Heart left ventricle (tissue), 16 donors: ENCODE results near the gene RYR3. TPM values are rescaled to one million over a fixed set of nuclear protein-coding genes. Genes with fewer than 3 reads are reported as not detected.

Experiments used
- ATAC-seq, 4 donors: fragments of 200-7000 bp; cut with Tn5 transposase; one replicate each; pipeline ENCODE4 v1.9.1; 2020 to 2022; ENCODE audit warnings: moderate library complexity in 4 of 4, mild to moderate bottlenecking in 3 of 4, moderate number of reproducible peaks in 1 of 4
- DNase-seq, 5 donors: peaks; one replicate each; pipeline ENCODE4 v3.0.0-alpha.2; 2020
- H3K27ac ChIP-seq, 12 donors: fragments of 200-600 bp; sonication (generic) in 4 of 12; one replicate each; pipeline versions ENCODE4 v1.5.0 to v1.8.0; 2016 to 2022; ENCODE audit warnings: mild to moderate bottlenecking in 2 of 12
- H3K27me3 ChIP-seq, 9 donors: fragments of 200-600 bp; sonication (generic) in 2 of 9; one replicate each; pipeline versions ENCODE4 v1.5.1 to v1.8.0; 2016 to 2022; ENCODE audit warnings: mild to moderate bottlenecking in 3 of 9
- H3K36me3 ChIP-seq, 9 donors: fragments of 200-600 bp; sonication (generic) in 2 of 9; one replicate each; pipeline versions ENCODE4 v1.5.0 to v1.8.0; 2018 to 2022; ENCODE audit warnings: mild to moderate bottlenecking in 2 of 9
- H3K4me1 ChIP-seq, 12 donors: fragments of 200-600 bp; sonication (generic) in 4 of 12; one replicate each; pipeline versions ENCODE4 v1.5.0 to v1.8.0; 2016 to 2022; ENCODE audit warnings: mild to moderate bottlenecking in 3 of 12
- H3K4me3 ChIP-seq, 12 donors: fragments of 200-600 bp; sonication (generic) in 4 of 12; one replicate each; pipeline versions ENCODE4 v1.5.0 to v1.8.0; 2017 to 2022; ENCODE audit warnings: mild to moderate bottlenecking in 9 of 12, moderate library complexity in 4 of 12
- H3K9me3 ChIP-seq, 12 donors: fragments of 200-600 bp; sonication (generic) in 4 of 12; one replicate each; pipeline versions ENCODE4 v1.5.0 to v1.8.0; 2016 to 2022; ENCODE audit warnings: mild to moderate bottlenecking in 1 of 12
- CTCF ChIP-seq, 12 donors: fragments of 200-600 bp; sonication (generic) in 4 of 12; IDR thresholded peaks; one replicate each; pipeline versions ENCODE4 v1.5.0 to v1.8.0; 2018 to 2022; ENCODE audit warnings: antibody characterized with exemption in 12 of 12, mild to moderate bottlenecking in 5 of 12
- POLR2A ChIP-seq, 2 donors: fragments of 450-650 bp; IDR thresholded peaks; one replicate each; pipeline ENCODE4 v1.6.1; 2017; ENCODE audit warnings: antibody characterized with exemption in 2 of 2, mild to moderate bottlenecking in 2 of 2, moderate library complexity in 2 of 2
- WGBS, 4 donors: extraction: QIAGEN DNeasy Blood & Tissue Kit in 2 of 4; methylation state at CpG; one replicate each; pipeline versions ENCODE4 v1.1.5 to v1.1.7; 2013 to 2018; 5-methylcytosine and 5-hydroxymethylcytosine counted together
- intact Hi-C, 10 donors: fragments of 100-400 bp; cut with DNase I; formaldehyde crosslinking; loops; one replicate each; pipeline versions ENCODE4 v1.11.1 to v1.14.2; 2022
- polyA plus RNA-seq, 2 donors: library from polyadenylated mRNA; stranded (reverse); fragments of 200-250 nt; gene quantifications; one replicate each; pipeline ENCODE4 v1.2.3, GENCODE V29; 2013
- total RNA-seq, 9 donors: library from RNA; depleted of rRNA in 2 of 9; stranded (reverse); fragments of >200 nt in 2 of 9; fragmentation: NEBNext Ultra II Directional in 3 of 9; extraction: Animal tissue kit (Norgen Biotek cat#: 25700) in 3 of 9; gene quantifications; one replicate each; pipeline versions ENCODE4 v1.1.0 to v1.2.4, GENCODE V29; 2016 to 2023
- donor health status: ischemic (EF 13 %, LVEDD 7.1; RV severe dilation, severe dysfunction).
- donor health status: healthy with polysubstance abuse.
- donor health status: DM: no; HTN: yes; CAD: no.
- donor health status: DM: no; HTN: no; CAD: no.
- donor health status: ischemic (EF 25% LVEDD 6.9; RV normal size, moderate dysfunction).
- donor health status: ischemic (EF 25% LVEDD 5.7; RV mildly dilated, moderate dysfunction).
- donor health status: healthy.
- donor health status: DM: yes; HTN: yes; CAD: no.
- donor health status: ischemic (EF 35%, LVEDD 5.7; RV mildly dilated, moderate dysfunction).
- donor health status: nonischemic (EF 11% LVEDD 7.7; RV severe dilation, severe dysfunction).
- donor health status: DM: yes; HTN: yes; CAD: no.
- donor health status: PGD.
- donor health status: ischemic (EF 29% LVEDD 5.4; RV normal size, mild dysfunction).
- donor health status: nonischemic (EF 23%, LVEDD 6.1; RV moderate dilation, normal function).

The RYR3 gene
- total and polyA plus RNA-seq, 11 donors: 0.01 to 0.35 (median 0.23) TPM; not detected in 2

GRCh38 chr15:33888176-33888575, 577.4 kb downstream of the RYR3 start:
- TF ChIP-seq POLR2A (IDR thresholded peaks at IDR 0.05) (no peak), CTCF (IDR thresholded peaks at IDR 0.05) (no peak)
- DNase-seq: no peak
- Histone ChIP-seq H3K4me3 (no peak overlapping the region), H3K4me1 (peaks cover 0 to 4% (median 0%) of the 10 kb centered on the region in 12 donors), H3K36me3 (no peaks in the 10 kb centered on the region), H3K27me3 (no peaks in the 10 kb centered on the region), H3K27ac (no peak overlapping the region), H3K9me3 (no peaks in the 10 kb centered on the region)
- no peak for ATAC-seq
- 43 to 73% (median 66%) methylated on average over 2 of the region's 2 CpGs for WGBS, 4 donors
- intact Hi-C loops: no loop called here

GRCh38 chr15:33894193-33894592, 583.4 kb downstream of the RYR3 start:
- H3K9me3 ChIP-seq: no peaks in the 10 kb centered on the region
- H3K27ac ChIP-seq: no peak overlapping the region
- H3K4me1 ChIP-seq: peaks cover 0 to 7% (median 0%) of the 10 kb centered on the region in 12 donors
- no peaks in the 10 kb centered on the region for H3K36me3 ChIP-seq
- intact Hi-C loops: no loop called here
- WGBS, 4 donors: 79 to 92% (median 89%) methylated on average over 6 of the region's 6 CpGs
- no peaks in the 10 kb centered on the region for H3K27me3 ChIP-seq
- ATAC-seq: no peak
- H3K4me3 ChIP-seq: no peak overlapping the region
- no peak for TF ChIP-seq POLR2A (IDR thresholded peaks at IDR 0.05)
- no peak for TF ChIP-seq CTCF (IDR thresholded peaks at IDR 0.05)
- no peak for DNase-seq

GRCh38 chr15:33902043-33902442, 591.3 kb downstream of the RYR3 start:
- Histone ChIP-seq H3K4me1 (peaks cover 0 to 7% (median under 1%) of the 10 kb centered on the region in 12 donors), H3K36me3 (no peaks in the 10 kb centered on the region), H3K27me3 (no peaks in the 10 kb centered on the region), H3K9me3 (no peaks in the 10 kb centered on the region), H3K4me3 (no peak overlapping the region), H3K27ac (no peak overlapping the region)
- ATAC-seq (no peak), DNase-seq (no peak)
- intact Hi-C loops: no loop called here
- no peak for TF ChIP-seq POLR2A (IDR thresholded peaks at IDR 0.05)
- TF ChIP-seq CTCF (IDR thresholded peaks at IDR 0.05): no peak
- WGBS, 4 donors: 0% methylated on average over 1 of the region's 1 CpG

- H3K9me3 ChIP-seq: no peaks in the 10 kb centered on the region
- TF ChIP-seq POLR2A (IDR thresholded peaks at IDR 0.05): no peak
- no peak for TF ChIP-seq CTCF (IDR thresholded peaks at IDR 0.05)
- ATAC-seq (no peak), DNase-seq (no peak)
- H3K4me1 ChIP-seq: peaks cover 0 to 9% (median 5%) of the 10 kb centered on the region in 12 donors
- no peaks in the 10 kb centered on the region for H3K27me3 ChIP-seq
- H3K4me3 ChIP-seq: no peak overlapping the region
- intact Hi-C loops: no loop called here
- no peak overlapping the region for H3K27ac ChIP-seq
- H3K36me3 ChIP-seq: no peaks in the 10 kb centered on the region
- 95 to 97% (median 96%) methylated on average over 2 of the region's 2 CpGs for WGBS, 4 donors
Measured at GRCh38 chr15:33903661-33904060, 592.9 kb downstream of the RYR3 start.
